ENCODE results near the gene KLHL28. TPM values are rescaled to one million over a fixed set of nuclear protein-coding genes. Genes with fewer than 3 reads are reported as not detected.

The KLHL28 gene
- total RNA-seq, 1 donor from 2014 or later = 11.2 TPM

DNA sequence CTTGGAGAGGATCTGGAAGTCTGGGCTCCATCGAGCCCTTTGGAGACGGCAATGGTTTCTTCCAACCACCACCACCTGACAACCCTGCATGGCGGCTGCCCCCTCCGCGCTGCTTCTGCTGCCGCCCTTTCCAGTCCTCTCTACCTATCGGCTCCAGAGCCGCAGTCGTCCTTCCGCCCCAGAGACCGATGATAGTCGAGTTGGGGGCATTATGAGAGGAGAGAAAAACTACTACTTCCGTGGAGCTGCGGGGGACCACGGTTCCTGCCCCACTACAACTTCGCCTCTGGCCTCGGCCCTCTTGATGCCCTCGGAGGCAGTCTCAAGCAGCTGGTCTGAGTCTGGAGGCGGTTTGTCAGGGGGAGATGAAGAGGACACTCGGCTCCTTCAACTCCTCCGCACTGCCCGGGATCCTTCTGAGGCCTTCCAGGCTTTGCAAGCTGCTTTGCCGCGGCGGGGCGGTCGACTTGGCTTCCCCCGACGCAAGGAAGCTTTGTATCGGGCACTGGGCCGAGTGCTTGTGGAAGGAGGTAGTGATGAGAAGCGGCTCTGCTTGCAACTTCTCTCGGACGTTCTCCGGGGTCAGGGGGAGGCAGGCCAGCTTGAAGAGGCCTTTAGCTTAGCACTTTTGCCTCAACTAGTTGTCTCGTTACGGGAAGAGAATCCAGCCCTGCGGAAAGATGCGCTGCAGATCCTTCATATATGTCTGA lies 742 bp upstream of the KLHL28 start:
- DNase-seq (ENCODE audit: low spot score) = peak; percentile 82
- intact Hi-C loops (cut with DNase I) = loop anchor here (1.0 to 5.0 kb wide), 4 partner anchors 65 to 290 kb away; partner anchors contain the start of genes FKBP3, MIS18BP1 and PRPF39

DNA sequence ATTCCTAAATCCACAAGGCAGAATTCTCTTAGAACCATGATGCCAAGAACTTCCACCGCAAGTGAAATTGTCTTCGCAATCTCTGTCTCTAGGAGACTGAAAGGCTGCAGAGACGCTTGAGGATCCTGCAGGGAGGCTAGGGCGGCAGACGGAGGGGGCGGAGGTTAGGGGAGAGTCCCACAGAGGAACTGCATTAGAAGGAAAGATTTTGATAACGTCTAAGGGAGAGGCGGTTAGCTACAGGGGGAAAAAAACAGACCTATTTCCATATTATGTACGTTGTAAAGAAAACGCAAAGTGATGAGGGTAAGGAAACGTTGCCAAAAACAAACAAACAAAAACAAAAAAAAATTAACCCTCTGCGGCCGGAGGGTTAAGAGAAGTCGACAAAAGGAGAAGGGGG lies 595 bp downstream of the KLHL28 start:
- intact Hi-C loops (cut with DNase I) = loop anchor here (5.0 kb wide), 3 partner anchors 64 to 291 kb away; partner anchors contain the start of genes MIS18BP1 and PRPF39
- DNase-seq (ENCODE audit: low spot score) = no peak

DNA sequence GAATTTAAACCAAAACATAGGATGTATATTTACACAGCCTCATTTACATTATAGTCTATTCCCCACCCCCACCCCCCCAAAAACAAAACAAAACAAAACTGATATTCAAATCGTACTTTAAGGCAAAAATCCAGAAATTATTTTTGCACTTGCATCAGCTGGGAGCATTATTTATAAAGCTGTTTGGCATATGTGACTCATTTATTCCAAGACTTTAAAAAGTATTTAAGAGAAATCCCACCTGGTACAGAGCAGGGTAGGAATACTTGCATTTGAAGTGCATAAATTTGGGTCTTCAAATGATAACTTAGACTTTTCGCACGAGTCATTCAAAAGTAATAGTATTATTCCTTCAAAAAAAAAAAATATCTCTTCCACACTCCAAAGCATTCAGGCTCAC lies 1.1 kb downstream of the KLHL28 start:
- intact Hi-C loops (cut with DNase I) = loop anchor here (5.0 kb wide), 3 partner anchors 63 to 292 kb away; partner anchors contain the start of genes MIS18BP1 and PRPF39
- no peak for DNase-seq (ENCODE audit: low spot score)

- intact Hi-C loops (cut with DNase I) = loop anchor here (5.0 kb wide), 3 partner anchors 63 to 292 kb away; partner anchors contain the start of genes MIS18BP1 and PRPF39
- no peak for DNase-seq (ENCODE audit: low spot score)
Measured at GRCh38 chr14:44960146-44960545, 1.6 kb downstream of the KLHL28 start.

DNA sequence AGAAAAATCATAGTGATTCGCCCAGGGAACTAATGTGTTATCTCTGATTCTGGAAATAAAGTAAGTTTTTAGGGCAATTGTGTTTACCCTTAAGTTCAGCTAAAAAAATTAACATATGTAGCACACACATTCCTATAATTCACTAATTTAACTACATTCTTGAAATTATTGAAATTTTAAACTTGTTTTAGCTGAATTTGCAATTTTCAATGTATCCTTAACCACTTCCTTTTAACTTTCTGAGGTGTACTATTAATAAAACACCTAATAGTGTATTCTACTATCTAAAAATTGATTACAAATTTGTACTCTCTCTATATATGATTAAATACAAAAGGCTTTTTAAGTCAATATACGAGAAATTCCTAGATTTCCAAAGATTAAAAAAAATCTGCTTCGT lies 2.2 kb downstream of the KLHL28 start:
- no peak for DNase-seq (ENCODE audit: low spot score)
- intact Hi-C loops (cut with DNase I) = no loop called here

- no peak for DNase-seq (ENCODE audit: low spot score)
- intact Hi-C loops (cut with DNase I) = no loop called here
Measured at GRCh38 chr14:44956866-44957265, 4.9 kb downstream of the KLHL28 start.

- no peak for DNase-seq (ENCODE audit: low spot score)
- intact Hi-C loops (cut with DNase I) = no loop called here
Measured at GRCh38 chr14:44955528-44955927, 6.2 kb downstream of the KLHL28 start.

DNA sequence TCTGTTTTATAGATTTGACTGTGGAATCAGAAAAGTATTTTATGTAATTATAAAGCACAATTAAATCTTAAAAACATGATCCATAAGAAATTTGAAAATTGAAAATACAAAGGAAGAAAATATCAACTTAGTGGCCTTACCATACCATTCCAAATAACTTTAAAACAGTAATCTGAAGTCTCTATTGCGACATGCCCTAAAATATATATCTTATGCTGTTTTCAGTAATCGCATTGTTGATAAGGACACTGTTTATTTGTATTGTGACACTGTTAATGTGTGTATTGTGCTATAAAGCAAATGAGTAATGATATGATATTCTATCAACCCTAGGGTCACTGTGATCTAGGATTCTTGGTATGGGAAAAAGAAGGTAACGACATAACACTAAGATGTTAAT lies 7.0 kb downstream of the KLHL28 start:
- DNase-seq (ENCODE audit: low spot score) = no peak
- intact Hi-C loops (cut with DNase I) = no loop called here

DNA sequence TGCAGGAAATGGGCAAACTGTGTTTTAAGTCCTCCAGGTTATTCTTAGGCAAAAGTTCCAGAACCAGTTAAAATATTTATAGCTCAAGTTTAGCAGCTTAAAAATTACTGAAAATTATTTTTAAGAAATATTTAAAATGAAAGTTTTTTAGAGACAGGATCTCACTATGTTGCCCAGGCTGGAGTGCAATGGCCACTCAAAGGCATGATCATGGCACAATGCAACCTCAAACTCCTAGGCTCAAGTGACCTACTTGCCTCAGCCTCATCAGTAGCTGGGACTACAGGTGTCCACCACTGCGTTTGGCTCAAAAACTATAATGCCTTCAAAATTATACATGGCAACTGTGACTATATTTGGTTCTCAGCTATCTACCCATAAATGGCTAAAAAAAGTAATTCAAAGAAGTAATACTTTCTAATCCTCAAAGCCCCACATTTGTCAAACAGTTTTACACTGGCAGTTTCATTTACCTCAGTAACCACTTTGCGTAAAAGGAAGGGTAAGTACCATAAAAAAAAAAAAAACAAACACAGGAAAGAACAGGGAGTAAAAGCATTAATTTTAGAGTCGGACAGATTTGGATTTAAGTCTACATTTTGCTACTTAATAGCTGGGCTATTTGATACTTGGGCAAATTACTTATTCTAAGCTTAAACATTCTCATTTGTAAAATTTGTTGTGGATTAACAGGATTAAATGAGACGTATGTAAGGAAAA lies 9.2 kb downstream of the KLHL28 start:
- no peak for DNase-seq (ENCODE audit: low spot score)
- intact Hi-C loops (cut with DNase I) = no loop called here

GRCh38 chr14:44951051-44951450 lies 10.7 kb downstream of the KLHL28 start:
- intact Hi-C loops (cut with DNase I) = no loop called here
- no peak for DNase-seq (ENCODE audit: low spot score)

- no peak for DNase-seq (ENCODE audit: low spot score)
- intact Hi-C loops (cut with DNase I) = no loop called here
Measured at GRCh38 chr14:44945264-44945663, 16.5 kb downstream of the KLHL28 start.

DNA sequence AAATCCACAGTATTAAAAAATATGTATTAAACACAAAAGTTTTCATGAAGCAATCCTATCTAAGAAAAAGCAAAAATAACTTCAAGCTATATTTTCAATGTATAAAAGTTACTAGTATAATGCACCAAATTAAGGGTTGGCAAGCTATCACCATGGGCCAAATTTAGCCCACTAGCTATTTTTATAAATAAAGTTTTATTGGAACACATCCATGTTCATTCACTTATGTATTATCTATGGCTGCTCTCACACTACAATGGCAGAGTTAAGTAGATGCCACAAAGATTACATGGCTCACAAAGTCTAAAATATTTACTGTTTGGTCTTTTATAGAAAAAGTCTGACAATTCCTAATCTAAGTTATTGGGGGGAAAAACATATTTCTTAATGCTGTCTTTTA lies 17.6 kb downstream of the KLHL28 start:
- intact Hi-C loops (cut with DNase I) = no loop called here
- no peak for DNase-seq (ENCODE audit: low spot score)

DNA sequence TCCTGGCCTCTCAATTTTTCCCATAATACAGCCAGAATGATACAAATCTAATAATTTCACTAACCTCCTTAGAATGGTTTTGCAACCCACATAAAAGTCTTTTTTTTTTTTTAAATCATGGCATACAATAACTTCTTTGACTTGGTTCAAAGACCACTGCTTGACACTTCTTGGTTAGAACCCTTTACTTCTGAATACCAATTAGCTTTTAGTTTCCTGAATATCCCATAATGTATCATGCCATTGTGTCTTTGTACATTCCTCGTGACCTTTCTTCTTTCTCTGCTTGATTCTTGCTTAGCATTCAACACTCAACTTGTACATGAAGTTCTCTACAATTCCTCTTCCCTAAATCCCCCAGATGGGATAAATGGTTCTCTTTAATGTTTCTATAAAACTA lies 19.3 kb downstream of the KLHL28 start:
- DNase-seq (ENCODE audit: low spot score) = no peak
- intact Hi-C loops (cut with DNase I) = no loop called here

GRCh38 chr14:44941591-44941990 lies 20.2 kb downstream of the KLHL28 start:
- intact Hi-C loops (cut with DNase I) = no loop called here
- DNase-seq (ENCODE audit: low spot score) = no peak

DNA sequence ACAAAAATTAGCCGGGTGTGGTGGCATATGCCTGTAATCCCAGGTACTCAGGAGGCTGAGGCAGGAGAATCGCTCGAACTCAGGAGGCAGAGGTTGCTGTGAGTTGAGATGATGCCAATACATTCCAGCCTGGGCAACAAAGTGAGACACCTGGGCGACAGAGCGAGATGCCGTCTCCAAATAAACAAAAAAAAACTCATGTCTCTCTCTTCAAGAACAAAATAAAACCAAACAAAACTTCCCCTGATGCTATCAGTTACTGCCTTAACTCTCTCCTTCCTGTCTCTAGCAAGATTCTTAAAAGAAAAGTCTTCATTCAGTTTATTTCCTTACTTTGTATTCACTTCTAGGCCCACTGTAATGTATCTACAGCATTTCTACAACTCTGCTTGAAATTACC lies 20.8 kb downstream of the KLHL28 start:
- intact Hi-C loops (cut with DNase I) = no loop called here

GRCh38 chr14:44940211-44940610 lies 21.5 kb downstream of the KLHL28 start:
- no peak for DNase-seq (ENCODE audit: low spot score)
- intact Hi-C loops (cut with DNase I) = no loop called here

More for the DNA sequence above, 20.8 kb downstream of the KLHL28 start:
- DNase-seq (ENCODE audit: low spot score) = no peak

- DNase-seq (ENCODE audit: low spot score) = no peak
- intact Hi-C loops (cut with DNase I) = no loop called here
Measured at GRCh38 chr14:44937547-44937946, 24.2 kb downstream of the KLHL28 start.

DNA sequence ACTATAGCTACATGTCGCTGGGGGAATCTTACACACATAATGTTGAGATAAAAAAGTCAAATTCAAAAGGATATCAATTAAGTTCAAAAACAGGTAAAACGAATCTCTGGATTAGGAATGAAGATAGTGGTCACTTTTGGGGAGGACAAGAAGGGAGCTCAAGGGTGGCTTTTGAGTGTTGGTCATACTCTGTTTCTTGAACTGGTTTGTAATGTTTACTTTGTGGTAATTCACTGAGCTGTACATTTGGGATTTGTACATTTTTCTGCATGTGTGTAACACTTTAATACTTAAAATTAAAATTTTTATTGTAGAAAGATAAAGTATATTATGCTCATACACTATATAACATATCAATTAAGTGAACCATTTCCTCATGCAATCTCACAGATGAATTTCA lies 26.6 kb downstream of the KLHL28 start:
- DNase-seq (ENCODE audit: low spot score) = no peak
- intact Hi-C loops (cut with DNase I) = no loop called here

GRCh38 chr14:44928793-44929192 lies 33.0 kb downstream of the KLHL28 start:
- no peak for DNase-seq (ENCODE audit: low spot score)
- intact Hi-C loops (cut with DNase I) = no loop called here

DNA sequence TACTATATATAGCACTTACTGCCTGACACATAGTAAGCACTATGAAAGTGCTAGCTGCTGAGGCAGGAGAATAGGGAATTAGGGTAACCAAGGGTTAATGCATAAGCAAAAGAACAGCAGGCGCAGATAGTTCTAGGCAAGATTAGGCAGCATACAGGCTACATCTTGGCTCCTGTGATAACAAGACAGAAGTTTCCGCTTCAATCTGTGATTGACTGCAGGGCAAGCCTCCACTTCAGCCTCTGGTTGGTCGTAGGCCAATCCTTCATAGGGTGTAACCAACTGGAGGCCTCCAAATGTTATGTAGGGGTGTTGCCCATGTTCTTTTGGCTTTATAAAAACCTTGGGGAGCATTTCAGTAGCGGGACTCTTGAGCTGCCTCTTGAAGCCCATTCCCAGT lies 46.9 kb downstream of the KLHL28 start:
- DNase-seq (ENCODE audit: low spot score) = no peak
- intact Hi-C loops (cut with DNase I) = loop anchor here (5.0 kb wide), 2 partner anchors 217 to 352 kb away; partner anchors contain the start of gene FKBP3
